ENCODE results near the gene APAF1.
"Not testable (repeated sequence)": the region's sequence is repeated elsewhere in the genome, so short reads cannot be mapped to it uniquely, and the experiment has no call there.

APAF1 gene, protein sequence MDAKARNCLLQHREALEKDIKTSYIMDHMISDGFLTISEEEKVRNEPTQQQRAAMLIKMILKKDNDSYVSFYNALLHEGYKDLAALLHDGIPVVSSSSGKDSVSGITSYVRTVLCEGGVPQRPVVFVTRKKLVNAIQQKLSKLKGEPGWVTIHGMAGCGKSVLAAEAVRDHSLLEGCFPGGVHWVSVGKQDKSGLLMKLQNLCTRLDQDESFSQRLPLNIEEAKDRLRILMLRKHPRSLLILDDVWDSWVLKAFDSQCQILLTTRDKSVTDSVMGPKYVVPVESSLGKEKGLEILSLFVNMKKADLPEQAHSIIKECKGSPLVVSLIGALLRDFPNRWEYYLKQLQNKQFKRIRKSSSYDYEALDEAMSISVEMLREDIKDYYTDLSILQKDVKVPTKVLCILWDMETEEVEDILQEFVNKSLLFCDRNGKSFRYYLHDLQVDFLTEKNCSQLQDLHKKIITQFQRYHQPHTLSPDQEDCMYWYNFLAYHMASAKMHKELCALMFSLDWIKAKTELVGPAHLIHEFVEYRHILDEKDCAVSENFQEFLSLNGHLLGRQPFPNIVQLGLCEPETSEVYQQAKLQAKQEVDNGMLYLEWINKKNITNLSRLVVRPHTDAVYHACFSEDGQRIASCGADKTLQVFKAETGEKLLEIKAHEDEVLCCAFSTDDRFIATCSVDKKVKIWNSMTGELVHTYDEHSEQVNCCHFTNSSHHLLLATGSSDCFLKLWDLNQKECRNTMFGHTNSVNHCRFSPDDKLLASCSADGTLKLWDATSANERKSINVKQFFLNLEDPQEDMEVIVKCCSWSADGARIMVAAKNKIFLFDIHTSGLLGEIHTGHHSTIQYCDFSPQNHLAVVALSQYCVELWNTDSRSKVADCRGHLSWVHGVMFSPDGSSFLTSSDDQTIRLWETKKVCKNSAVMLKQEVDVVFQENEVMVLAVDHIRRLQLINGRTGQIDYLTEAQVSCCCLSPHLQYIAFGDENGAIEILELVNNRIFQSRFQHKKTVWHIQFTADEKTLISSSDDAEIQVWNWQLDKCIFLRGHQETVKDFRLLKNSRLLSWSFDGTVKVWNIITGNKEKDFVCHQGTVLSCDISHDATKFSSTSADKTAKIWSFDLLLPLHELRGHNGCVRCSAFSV (N-terminal part only)

DNA sequence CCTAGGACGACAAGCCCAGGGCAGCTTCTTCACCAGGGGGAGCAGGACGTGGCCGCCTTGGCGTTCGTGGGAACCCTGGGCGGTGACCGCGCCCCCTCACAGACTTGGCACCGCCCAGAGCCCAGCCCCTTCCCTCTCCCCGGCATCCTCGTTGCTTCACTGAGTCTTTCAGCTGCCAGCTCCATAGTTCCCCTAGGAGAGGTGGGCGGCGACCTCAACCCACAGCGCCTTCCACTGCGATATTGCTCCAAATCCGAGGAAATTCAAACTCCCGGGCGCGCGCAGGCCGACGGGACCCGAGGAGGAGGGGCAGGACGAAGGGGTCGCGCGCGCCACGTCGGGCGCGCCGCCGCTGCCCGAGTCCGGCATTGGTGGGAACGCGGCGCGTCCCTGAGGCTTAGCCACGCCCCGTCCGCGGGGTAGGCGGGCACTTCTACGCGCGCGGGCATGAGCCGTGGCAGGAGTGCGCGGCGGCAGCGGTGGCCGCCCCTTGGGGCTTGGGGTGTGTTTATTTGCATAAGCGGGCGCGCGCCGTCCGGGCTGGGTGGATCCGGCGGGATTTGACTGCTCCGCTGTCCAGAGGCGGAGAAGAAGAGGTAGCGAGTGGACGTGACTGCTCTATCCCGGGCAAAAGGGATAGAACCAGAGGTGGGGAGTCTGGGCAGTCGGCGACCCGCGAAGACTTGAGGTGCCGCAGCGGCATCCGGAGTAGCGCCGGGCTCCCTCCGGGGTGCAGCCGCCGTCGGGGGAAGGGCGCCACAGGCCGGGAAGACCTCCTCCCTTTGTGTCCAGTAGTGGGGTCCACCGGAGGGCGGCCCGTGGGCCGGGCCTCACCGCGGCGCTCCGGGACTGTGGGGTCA is at the start of gene APAF1, which contains the start of gene IKBIP:
Gene APAF1 (plus strand): TSS at position 579 of the 860 bp plus-strand sequence. CDS start 3,070 bp downstream, outside the sequence.
Gene IKBIP (minus strand): TSS at position 77 of the 860 bp plus-strand sequence. CDS start 87 bp downstream, outside the sequence.
- peak; percentile 94 for DNase-seq

GRCh38 chr12:98597313-98597712 is 47.8 kb upstream of the APAF1 start:
- DNase-seq = not testable (repeated sequence)

DNA sequence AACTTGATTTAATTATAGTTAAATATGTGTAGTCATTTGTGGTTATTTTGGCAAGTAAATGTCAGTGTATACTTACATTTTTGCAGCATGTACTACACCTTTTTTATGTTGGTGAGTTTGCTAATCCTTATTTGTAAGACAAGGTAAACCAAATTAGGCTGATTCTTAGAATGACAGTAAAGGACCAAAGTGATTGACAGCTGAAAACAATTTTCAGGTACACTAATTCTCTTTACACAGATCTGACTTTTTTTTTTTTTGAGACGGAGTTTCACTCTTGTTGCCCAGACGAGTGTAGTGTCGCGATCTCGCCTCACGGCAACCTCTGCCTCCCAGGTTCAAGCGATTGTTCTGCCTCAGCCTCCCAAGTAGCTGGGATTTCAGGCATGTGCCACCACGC is 43.2 kb upstream of the APAF1 start:
- no peak for DNase-seq

GRCh38 chr12:98606359-98606988 is 38.6 kb upstream of the APAF1 start:
- no peak for DNase-seq

GRCh38 chr12:98610596-98610995 is 34.5 kb upstream of the APAF1 start:
- no peak for DNase-seq

DNA sequence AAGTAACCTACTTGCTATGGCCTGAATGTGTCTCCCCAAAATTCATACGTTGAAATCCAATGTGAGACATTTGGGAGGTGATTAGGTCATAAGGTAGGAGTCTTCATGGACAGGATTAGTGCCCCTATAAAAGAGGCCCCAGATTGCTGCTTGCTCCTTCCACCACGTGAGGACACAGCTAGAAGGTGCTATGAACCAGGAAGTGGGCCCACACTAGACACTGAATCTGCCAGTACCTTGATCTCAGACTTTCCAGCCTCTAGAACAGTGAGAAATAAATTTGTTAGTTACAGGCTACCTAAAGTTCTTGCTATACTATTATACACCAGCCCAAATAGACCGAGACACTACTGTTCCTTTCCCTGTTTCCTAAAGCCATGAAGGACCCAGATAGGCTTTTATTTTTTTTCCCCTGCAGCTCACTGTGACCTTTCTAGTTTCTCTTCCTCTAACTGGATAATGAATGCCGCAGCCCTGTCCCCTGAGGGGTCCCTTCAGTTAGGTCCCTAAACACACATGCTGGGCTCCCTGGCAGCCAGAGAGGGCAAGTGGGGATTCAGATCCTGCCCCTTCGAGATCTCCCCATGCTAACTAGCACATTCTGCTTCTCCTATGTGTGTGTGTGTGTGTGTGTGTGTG is 32.3 kb upstream of the APAF1 start:
- no peak for DNase-seq

DNA sequence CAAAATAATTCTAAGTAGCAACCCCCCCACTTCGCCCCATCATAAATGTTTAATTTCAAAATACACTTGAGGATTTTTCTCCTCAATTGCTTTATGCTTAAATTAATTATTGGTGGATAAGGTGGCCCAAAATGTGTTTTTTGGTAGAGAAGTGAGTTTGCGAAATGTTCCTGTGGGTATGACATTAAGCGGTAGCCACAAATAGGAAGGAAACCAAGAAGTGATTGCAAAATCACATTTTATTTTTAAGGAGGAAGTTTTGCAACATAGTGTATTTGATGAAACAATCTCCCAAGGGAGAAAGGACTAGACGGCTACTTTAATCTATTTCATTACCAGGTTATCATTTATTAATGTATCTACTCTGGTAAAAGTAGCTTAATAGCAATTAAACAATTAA is 26.1 kb upstream of the APAF1 start:
- DNase-seq = no peak

DNA sequence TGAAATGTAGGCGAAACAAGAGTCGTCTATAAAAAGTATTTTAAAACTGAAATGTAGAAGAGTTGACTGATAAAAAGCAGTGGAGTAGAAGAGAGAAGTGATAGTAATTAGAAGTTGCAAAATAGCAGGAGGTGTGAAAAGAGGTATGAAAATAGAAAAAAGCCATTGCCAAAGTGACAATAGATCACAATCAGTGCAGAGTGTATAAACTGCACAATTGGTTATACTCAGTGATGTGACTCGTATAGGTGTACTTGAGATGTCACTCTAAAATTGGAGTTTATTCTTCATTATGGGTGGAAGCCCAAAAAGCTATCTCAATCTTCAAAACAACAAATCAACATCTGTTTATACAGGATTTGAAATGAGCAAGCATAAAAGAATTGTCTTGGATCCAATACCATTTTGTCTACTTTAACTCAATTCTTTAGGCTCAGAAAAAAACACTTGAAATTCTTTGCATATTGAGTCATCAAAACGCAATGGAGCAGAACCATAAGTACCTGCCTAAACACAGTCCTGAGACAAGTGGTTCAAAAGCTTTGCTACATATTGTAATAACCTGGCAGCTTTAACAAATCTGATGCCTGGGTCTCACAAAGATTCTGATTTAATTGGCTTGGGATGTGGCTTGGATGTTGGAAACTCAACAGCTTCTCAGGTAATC is 9.3 kb upstream of the APAF1 start:
- no peak for DNase-seq

DNA sequence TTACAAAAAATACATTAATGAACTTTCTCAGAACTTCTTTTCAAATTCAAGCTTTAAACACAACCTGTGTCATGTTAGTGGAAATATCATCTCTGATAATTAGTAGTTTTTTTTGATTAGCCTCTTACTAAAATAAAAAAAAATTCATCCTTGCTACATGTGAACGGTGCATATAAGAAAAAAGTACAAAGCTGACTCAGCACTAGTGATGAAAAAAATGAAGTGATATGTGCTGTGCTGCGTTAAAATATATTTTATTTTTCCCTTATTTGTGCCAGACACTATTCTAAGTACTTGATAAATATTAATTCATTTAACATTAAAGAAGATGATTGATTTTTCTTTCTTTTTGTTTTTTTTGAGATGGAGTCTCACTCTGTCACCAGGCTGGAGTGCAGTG is 8.0 kb upstream of the APAF1 start:
- no peak for DNase-seq

DNA sequence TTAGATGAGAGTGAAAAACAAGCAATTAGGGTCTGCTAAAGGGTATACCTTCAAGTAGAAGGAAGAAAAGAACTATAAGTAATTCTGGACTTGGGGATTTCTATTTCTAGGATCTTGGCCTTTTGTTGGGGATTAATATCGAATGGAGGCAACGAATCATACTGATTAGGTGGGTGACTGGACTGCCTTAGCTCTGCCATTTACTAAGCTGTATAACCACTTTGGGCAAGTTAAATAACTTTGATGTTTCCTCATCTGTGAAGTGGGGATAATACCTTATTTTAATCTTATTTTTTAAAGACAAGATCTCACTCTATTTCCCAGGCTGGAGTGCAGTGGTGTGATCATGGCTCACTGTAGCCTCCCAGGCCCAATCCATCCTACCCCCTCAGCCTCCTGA is 7.1 kb upstream of the APAF1 start:
- DNase-seq = no peak

DNA sequence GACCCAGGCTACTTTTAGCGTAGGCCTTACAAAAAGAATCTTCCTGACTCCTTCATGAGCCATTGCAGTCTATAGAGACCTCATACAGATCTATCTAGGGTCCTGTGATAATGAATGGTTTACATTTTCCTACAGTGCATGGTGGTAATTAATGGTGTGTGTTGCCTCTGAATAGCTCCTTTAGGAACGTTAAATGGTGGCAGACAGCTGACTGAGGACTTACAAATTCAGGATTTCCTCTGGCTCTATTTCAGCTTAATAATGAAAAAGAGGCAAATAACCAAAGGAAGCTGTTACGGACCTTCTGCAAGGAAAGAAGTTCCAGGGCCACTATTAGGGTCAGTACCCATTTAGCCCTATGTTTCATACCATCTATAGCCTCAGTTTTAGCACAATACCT is 5.6 kb upstream of the APAF1 start:
- no peak for DNase-seq

- DNase-seq = not testable (repeated sequence)
Measured at GRCh38 chr12:98642801-98643200, 2.3 kb upstream of the APAF1 start.

DNA sequence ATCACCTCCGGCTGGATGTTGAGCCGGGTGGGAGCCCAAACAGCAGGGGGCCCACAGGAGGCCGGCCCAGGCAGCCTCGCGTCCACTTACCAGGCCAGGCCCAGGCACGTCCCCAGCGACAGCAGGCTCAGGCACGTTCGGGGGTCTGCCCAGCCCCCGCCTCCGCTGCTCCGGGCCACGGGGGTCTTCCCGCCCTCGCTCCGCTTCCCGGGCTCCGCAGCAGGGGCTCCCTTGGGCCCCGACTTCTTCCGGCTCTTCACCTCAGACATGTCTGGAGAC is 718 bp upstream of the APAF1 start:
- no peak for DNase-seq

- DNase-seq = no peak
Measured at GRCh38 chr12:98645572-98646067, 530 bp downstream of the APAF1 start.

- no peak for DNase-seq
Measured at GRCh38 chr12:98646294-98647090, 1.4 kb downstream of the APAF1 start.

GRCh38 chr12:98651328-98651727 is 6.2 kb downstream of the APAF1 start:
- DNase-seq = no peak

DNA sequence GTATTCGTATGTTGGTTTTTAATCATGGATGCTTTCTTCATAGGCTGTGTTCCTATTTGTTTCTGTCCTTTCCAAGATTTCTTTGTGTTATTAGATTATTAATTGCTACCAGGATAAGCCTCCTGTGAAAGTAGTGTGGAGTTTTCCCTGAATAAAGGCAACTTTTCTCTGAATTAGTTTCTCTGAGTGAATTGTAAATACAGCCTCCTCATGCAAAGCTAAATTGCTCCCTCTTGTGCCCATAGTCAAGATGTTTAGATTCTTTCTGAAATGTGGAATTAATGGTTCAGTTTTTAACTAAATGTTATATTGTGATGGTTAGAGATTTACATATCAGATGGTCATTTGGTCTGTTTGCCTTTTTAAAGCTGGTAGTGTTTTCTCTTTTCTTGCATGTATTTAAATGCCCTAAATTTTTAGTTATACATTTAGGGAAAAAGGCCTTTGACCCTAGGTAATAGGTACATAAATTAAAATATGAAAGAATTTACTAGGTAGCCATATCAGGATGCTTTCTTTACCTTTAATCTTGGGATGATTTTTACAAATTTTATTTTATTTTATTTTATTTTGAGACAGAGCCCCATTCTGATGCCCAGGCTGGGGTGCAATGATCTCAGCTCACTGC is 8.9 kb downstream of the APAF1 start:
- no peak for DNase-seq

DNA sequence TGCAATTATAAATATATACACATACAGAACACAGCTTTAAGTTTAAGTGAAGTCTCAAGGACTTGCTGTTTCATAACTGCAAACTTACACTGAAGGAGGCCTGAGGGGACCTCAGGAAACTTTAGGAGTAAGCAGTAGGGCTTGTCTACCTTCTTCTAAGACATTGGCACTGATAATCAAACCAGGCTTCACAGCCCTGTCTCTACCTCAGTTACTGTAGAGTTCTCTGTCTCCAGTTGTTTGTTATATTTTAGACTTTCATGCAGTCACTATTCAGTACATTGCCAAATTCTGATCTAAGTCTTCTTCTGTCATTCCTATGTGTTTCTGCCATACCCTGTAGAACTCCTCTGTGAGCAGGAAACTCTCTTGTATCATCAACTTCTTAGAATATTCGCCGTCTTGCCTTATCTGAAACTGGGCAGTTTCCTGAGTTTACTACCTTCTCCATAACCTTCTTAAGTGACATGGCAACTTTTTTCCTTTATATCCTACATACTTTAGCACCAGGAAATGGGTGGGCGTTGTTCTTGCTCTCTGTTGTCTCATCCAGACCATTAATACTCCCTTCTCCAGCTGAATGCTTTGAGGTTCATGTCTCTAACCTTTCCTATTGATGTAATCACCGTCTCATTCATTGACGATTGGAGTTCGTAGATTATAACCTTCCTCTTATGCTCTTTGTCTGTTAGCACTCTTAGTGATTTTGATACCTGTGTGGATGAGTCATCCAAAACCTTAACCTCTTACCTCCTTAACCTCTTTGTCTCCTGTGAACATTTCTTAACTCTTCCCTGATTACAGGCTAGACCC is 11.4 kb downstream of the APAF1 start:
- DNase-seq = no peak
